Skeletal muscle tissue (tissue), 4 donors: ENCODE measurements around the gene UBE2F. TPM values are rescaled to one million over a fixed set of nuclear protein-coding genes. Genes with fewer than 3 reads are reported as not detected.

Experiments
- H3K27ac ChIP-seq: one replicate; pipeline ENCODE4 v1.7.0; 2013; ENCODE audit warnings: mild to moderate bottlenecking, low read depth, low read length, inconsistent platforms
- H3K27me3 ChIP-seq, 3 donors: one replicate each; pipeline ENCODE4 v1.7.0; 2013; ENCODE audit warnings: low read length in 3 of 3; ENCODE audit not compliant: control insufficient read depth in 3 of 3, insufficient read depth in 3 of 3
- H3K36me3 ChIP-seq, 3 donors: one replicate each; pipeline ENCODE4 v1.7.0; 2013; ENCODE audit warnings: low read length in 3 of 3; ENCODE audit not compliant: control insufficient read depth in 3 of 3, insufficient read depth in 3 of 3
- H3K4me1 ChIP-seq, 3 donors: one replicate each; pipeline ENCODE4 v1.7.0; 2013; ENCODE audit warnings: low read length in 3 of 3, mild to moderate bottlenecking in 3 of 3; ENCODE audit not compliant: control insufficient read depth in 3 of 3, insufficient read depth in 3 of 3
- H3K4me3 ChIP-seq, 3 donors: one replicate each; pipeline ENCODE4 v1.7.0; 2013; ENCODE audit warnings: low read length in 3 of 3
- H3K9ac ChIP-seq, 3 donors: one replicate each; pipeline ENCODE4 v1.7.0; 2013; ENCODE audit warnings: low read length in 3 of 3, mild to moderate bottlenecking in 3 of 3, moderate library complexity in 2 of 3, low read depth in 1 of 3
- H3K9me3 ChIP-seq, 3 donors: one replicate each; pipeline ENCODE4 v1.7.0; 2013; ENCODE audit warnings: low read length in 3 of 3; ENCODE audit not compliant: control insufficient read depth in 3 of 3
- total RNA-seq: library from RNA; depleted of rRNA; stranded (reverse); fragments of >200 nt; gene quantifications from one replicate; pipeline ENCODE4 v1.2.3, GENCODE V29; 2014
- donor health status: Osteomylitis.

The UBE2F gene
- total RNA-seq, 1 donor from 2014 or later, result 33.4 TPM

GRCh38 chr2:238007924-238008323 lies 41.1 kb downstream of the UBE2F start:
- H3K36me3 ChIP-seq, result peaks cover 0 to 4% (median 2%) of the 10 kb centered on the region in 3 donors
- H3K4me1 ChIP-seq, result no peaks in the 10 kb centered on the region
- H3K4me3 ChIP-seq, result no peak overlapping the region

DNA sequence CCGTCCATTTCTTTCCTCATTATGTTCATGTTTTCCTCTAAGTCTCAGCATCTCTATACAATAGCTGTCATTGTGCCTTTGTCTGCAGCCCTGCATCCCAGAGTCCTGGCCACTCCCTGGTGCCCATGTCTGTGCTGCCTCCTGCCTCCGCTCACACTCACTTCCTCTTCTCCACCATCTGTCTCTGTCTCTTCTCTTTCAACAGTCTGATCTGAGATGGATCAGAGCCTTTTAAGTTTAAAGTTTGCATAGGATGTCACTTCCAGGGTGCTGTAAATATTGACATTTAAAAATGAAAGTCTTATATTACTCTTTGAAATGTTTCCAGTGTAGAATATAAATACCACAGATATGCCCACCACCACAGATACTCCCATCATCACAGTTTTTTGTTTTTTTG lies 42.7 kb downstream of the UBE2F start:
- H3K4me1 ChIP-seq, result no peaks in the 10 kb centered on the region
- peaks cover 0 to 4% (median 2%) of the 10 kb centered on the region in 3 donors for H3K36me3 ChIP-seq
- H3K9ac ChIP-seq, result no peak overlapping the region
- H3K27me3 ChIP-seq, result no peaks in the 10 kb centered on the region
- H3K9me3 ChIP-seq, result no peaks in the 10 kb centered on the region
- no peak overlapping the region for H3K4me3 ChIP-seq
- no peak overlapping the region for H3K27ac ChIP-seq

More at GRCh38 chr2:238007924-238008323, 41.1 kb downstream of the UBE2F start:
- Histone ChIP-seq H3K9me3 (no peaks in the 10 kb centered on the region), H3K27me3 (no peaks in the 10 kb centered on the region), H3K9ac (no peak overlapping the region), H3K27ac (no peak overlapping the region)

DNA sequence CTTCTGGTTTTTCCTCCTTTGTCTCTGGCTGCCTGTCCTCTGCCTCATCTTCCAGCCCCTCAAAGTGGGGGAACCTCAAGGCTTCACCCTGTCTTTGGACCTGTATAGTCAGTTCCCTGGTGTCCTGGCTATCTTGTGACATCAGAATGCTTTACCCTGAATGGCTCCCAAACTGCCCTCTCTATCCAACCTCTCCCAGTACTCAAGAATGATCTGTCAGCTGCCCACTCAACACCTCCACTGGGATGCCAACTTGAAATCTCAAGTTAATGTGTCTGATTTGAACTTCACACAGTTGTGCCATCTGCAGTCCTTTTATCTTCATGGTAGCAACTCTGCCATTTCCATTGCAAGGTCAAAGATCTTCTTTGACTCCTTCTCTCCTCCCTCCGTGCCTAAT lies 43.8 kb downstream of the UBE2F start:
- Histone ChIP-seq H3K4me3 (no peak overlapping the region), H3K9me3 (no peaks in the 10 kb centered on the region), H3K9ac (no peak overlapping the region), H3K27ac (no peak overlapping the region), H3K27me3 (no peaks in the 10 kb centered on the region), H3K36me3 (peaks cover 0 to 4% (median 2%) of the 10 kb centered on the region in 3 donors), H3K4me1 (no peaks in the 10 kb centered on the region)

DNA sequence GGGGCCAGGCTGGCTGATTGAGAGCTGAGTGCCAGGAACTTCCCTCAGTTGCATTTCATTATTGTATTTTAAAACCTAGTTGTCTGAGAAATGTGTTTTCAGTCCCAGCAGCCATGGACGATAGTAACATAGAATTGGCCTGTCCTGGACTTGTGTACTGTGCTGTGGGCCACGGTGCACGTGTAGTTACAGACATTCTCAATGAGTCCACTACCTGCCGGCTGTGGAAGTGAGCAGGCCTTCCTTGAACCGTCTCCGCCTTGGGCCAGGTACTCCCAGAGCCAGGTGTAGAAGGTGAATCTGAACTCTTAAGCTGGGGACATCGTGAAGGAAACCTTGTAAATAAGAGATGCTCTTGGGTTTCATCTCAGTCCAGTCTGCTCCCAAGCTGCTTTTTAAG lies 47.0 kb downstream of the UBE2F start:
- H3K4me3 ChIP-seq, result no peak overlapping the region
- H3K9ac ChIP-seq, result no peak overlapping the region
- no peak overlapping the region for H3K27ac ChIP-seq
- H3K36me3 ChIP-seq, result peaks cover 0 to 6% (median 5%) of the 10 kb centered on the region in 3 donors
- H3K4me1 ChIP-seq, result no peaks in the 10 kb centered on the region
- no peaks in the 10 kb centered on the region for H3K27me3 ChIP-seq
- H3K9me3 ChIP-seq, result no peaks in the 10 kb centered on the region

GRCh38 chr2:238015705-238016104 lies 48.9 kb downstream of the UBE2F start:
- H3K9me3 ChIP-seq, result no peaks in the 10 kb centered on the region
- no peaks in the 10 kb centered on the region for H3K27me3 ChIP-seq
- no peak overlapping the region for H3K4me3 ChIP-seq
- peaks cover 0 to 9% (median 7%) of the 10 kb centered on the region in 3 donors for H3K36me3 ChIP-seq
- H3K27ac ChIP-seq, result no peak overlapping the region
- H3K9ac ChIP-seq, result no peak overlapping the region
- peaks cover 0 to 2% (median 0%) of the 10 kb centered on the region in 3 donors for H3K4me1 ChIP-seq

- peaks cover 0 to 12% (median 11%) of the 10 kb centered on the region in 3 donors for H3K36me3 ChIP-seq
- H3K27ac ChIP-seq, result no peak overlapping the region
- H3K4me1 ChIP-seq, result peaks cover 0 to 8% (median 0%) of the 10 kb centered on the region in 3 donors
- H3K9ac ChIP-seq, result no peak overlapping the region
- H3K27me3 ChIP-seq, result no peaks in the 10 kb centered on the region
- no peak overlapping the region for H3K4me3 ChIP-seq
- H3K9me3 ChIP-seq, result no peaks in the 10 kb centered on the region
Measured at GRCh38 chr2:238016526-238016925, 49.7 kb downstream of the UBE2F start.

- Histone ChIP-seq H3K36me3 (peaks cover 2 to 13% (median 11%) of the 10 kb centered on the region in 3 donors), H3K27ac (no peak overlapping the region), H3K9ac (no peak overlapping the region), H3K9me3 (no peaks in the 10 kb centered on the region), H3K27me3 (no peaks in the 10 kb centered on the region), H3K4me3 (no peak overlapping the region), H3K4me1 (peaks cover 0 to 8% (median 4%) of the 10 kb centered on the region in 3 donors)
Measured at GRCh38 chr2:238019962-238020361, 53.1 kb downstream of the UBE2F start.

DNA sequence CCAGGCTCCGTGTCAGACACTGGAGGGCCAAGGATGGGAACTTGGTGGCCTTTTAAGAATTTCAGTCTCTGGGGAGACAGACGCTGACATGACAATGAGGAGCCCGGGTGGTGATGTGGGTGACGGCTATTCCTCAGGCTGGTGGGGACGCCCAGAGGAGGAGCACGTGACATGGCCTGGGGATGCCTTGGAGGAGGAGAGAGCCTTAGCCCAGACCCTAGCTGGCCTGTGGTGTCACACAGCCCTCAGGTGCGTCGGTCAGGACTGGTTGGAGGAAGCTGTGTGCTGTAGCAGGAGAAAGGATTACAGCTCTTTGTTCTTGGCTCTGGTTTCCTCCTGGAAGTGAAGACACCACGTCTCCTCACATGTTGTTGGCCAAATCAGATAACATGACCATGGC lies 54.0 kb downstream of the UBE2F start:
- no peak overlapping the region for H3K27ac ChIP-seq
- H3K36me3 ChIP-seq, result peaks cover 10 to 14% (median 12%) of the 10 kb centered on the region in 3 donors
- H3K27me3 ChIP-seq, result no peaks in the 10 kb centered on the region
- H3K4me1 ChIP-seq, result peaks cover 0 to 8% (median 4%) of the 10 kb centered on the region in 3 donors
- no peak overlapping the region for H3K9ac ChIP-seq
- H3K9me3 ChIP-seq, result no peaks in the 10 kb centered on the region
- H3K4me3 ChIP-seq, result no peak overlapping the region

- Histone ChIP-seq H3K9me3 (no peaks in the 10 kb centered on the region), H3K36me3 (peaks cover 10 to 14% (median 10%) of the 10 kb centered on the region in 3 donors), H3K9ac (no peak overlapping the region), H3K4me3 (no peak overlapping the region), H3K4me1 (peaks cover 0 to 8% (median 4%) of the 10 kb centered on the region in 3 donors), H3K27ac (no peak overlapping the region), H3K27me3 (no peaks in the 10 kb centered on the region)
Measured at GRCh38 chr2:238021327-238021726, 54.5 kb downstream of the UBE2F start.

- Histone ChIP-seq H3K4me1 (peaks cover 0 to 8% (median 4%) of the 10 kb centered on the region in 3 donors), H3K27ac (no peak overlapping the region), H3K36me3 (peaks cover 8 to 16% (median 11%) of the 10 kb centered on the region in 3 donors), H3K9me3 (no peaks in the 10 kb centered on the region), H3K9ac (no peak overlapping the region), H3K4me3 (no peak overlapping the region), H3K27me3 (no peaks in the 10 kb centered on the region)
Measured at GRCh38 chr2:238022594-238023157, 55.9 kb downstream of the UBE2F start.
